ENCODE results near the gene DNAH17.

DNA sequence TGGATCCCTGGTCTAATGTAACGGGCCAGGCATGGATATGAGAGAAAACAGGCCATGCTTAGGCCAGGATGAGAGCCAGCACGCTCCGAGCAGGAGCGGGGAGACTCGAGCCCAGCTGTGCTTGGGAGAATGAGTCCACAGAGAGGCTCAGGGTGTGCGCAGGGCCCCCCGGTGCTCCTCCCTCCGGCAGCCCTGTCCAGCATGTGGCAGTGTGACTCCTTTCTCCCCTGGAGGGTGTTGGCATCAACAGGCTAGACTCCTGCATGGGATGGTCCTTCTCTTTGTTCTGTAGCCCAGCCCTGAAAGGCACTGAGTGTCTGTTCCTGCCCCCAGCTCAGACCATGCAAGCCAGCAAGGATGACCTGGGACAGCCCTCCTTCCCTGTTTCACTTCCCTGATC is 175.3 kb downstream of the DNAH17 start:
- TF ChIP-seq CTCF (IDR thresholded peaks at IDR 0.05) (no peak), POLR2A (IDR thresholded peaks at IDR 0.05) (no peak), POLR2AphosphoS5 (IDR thresholded peaks at IDR 0.05) (no peak), EP300 (IDR thresholded peaks at IDR 0.05; ENCODE audit: low read depth) (no peak)

All from transverse colon (tissue), 4 donors.